Stimulated activated CD4-positive, alpha-beta T cell treated with anti-CD3 and anti-CD28 coated beads, Interleukin-15, amount 100 ng/mL, for 48 hours (primary cell): ENCODE data around the gene ENTPD8.

Source experiments
- DNase-seq, 2 donors: peaks; one replicate each; pipeline ENCODE4 v3.0.0-alpha.2; 2020; ENCODE audit warnings: low read depth in 2 of 2

The ENTPD8 gene, protein sequence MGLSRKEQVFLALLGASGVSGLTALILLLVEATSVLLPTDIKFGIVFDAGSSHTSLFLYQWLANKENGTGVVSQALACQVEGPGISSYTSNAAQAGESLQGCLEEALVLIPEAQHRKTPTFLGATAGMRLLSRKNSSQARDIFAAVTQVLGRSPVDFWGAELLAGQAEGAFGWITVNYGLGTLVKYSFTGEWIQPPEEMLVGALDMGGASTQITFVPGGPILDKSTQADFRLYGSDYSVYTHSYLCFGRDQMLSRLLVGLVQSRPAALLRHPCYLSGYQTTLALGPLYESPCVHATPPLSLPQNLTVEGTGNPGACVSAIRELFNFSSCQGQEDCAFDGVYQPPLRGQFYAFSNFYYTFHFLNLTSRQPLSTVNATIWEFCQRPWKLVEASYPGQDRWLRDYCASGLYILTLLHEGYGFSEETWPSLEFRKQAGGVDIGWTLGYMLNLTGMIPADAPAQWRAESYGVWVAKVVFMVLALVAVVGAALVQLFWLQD

GRCh38 chr9:137441289-137441934, at the start of gene ENTPD8:
TSS of gene ENTPD8 (minus strand) at chr9:137441357. CDS start at chr9:137438285, 3,072 bp downstream.
- no peak for DNase-seq

GRCh38 chr9:137490532-137491186, 49.5 kb upstream of the ENTPD8 start:
- DNase-seq: no peak

- DNase-seq: no peak
Measured at GRCh38 chr9:137488906-137489305, 47.7 kb upstream of the ENTPD8 start.

DNA sequence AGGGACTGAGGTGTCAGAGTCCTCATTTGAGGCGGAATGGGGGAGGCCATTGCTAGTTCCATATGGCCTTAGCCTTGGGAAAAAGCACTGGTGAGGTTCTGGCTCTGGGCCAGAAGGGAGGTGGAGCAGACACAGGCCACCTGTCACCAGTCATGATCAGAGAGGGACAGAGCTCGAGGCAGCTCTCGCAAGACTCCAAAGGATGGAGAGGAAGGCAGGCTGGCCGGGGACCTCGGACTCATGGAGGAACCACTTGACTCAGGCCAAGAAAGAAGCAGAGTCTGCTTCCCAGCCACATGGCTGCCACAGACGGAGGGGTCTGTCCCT, 47.1 kb upstream of the ENTPD8 start:
- DNase-seq: no peak

GRCh38 chr9:137487454-137488326, 46.5 kb upstream of the ENTPD8 start:
- DNase-seq: no peak

DNA sequence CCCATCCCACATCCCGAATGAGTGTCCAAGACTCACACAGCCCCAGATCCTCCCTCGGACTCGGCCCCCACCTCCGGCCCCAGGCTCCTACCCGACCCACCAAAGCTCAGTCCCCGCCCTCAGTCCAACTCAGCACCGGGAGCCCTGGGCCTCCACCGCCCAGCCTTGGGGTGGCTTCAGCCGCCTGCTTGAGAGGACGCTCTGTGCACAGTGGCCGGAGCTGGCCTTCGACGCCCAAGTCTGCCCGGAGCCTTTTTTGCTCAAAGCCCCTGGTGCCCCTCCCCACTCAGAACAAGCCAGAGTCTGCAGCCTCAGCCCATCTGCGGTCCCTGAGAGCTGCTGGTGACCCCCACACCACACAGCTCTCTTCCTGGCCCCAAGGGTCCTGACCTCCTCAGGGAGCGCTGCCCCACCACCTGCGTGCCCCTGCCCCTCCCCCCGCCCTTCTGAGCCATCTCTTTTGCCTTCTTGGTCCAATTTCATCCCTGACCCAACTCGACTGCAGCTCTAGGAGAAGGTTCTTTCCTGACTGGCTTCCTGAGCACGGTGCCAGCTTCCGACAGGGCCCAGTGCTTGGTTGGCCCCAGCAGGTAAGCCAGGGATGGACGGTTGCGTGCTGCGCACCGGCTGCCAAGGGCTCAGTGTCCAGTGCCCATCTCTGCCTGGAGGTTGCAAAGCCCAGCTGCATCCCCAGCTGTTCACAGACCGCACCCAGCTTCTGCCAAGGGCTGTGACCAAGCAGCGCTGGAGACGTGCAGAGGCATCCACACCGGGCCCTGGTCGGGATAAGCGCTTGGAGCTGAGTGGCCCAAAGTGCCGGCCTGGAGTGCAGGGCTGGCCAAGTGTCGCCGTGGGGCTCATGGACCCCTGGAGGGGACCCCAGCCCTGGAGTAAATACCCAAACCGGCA, 45.6 kb upstream of the ENTPD8 start:
- no peak for DNase-seq

- no peak for DNase-seq
Measured at GRCh38 chr9:137486141-137486490, 45.0 kb upstream of the ENTPD8 start.

- DNase-seq: no peak
Measured at GRCh38 chr9:137485343-137486140, 44.4 kb upstream of the ENTPD8 start.

- no peak for DNase-seq
Measured at GRCh38 chr9:137484551-137485315, 43.6 kb upstream of the ENTPD8 start.

DNA sequence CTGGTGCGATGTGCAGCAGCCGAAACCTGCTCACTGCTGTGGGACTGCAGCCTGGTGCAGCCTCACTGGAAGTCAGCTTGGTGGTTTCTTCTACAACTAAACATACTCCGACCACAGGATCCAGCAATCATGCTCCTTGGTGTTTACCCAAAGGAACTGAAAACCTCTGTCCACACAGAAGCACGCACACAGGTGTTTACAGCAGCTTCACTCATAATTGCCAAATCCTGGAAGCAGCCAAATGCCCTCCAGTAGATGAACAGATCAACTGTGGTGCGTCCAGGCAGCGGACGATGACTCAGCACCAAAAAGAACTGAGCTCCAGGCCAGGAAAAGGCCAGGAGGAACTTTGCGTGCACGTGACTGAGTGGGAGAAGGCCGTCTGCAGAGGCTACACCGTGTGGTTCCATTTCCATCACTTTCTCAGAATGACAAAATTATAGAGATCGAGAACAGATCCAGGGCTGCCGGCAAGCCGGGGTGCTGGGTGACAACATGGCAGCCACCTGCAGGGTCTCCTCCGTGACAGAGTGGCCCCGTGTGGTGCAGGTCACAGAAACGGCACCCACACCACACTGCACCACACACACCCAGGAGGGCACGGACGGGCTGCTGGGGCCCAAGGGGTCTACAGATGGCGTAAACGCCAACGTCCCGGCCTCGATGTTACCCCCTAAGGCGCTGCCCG, 41.1 kb upstream of the ENTPD8 start:
- no peak for DNase-seq

DNA sequence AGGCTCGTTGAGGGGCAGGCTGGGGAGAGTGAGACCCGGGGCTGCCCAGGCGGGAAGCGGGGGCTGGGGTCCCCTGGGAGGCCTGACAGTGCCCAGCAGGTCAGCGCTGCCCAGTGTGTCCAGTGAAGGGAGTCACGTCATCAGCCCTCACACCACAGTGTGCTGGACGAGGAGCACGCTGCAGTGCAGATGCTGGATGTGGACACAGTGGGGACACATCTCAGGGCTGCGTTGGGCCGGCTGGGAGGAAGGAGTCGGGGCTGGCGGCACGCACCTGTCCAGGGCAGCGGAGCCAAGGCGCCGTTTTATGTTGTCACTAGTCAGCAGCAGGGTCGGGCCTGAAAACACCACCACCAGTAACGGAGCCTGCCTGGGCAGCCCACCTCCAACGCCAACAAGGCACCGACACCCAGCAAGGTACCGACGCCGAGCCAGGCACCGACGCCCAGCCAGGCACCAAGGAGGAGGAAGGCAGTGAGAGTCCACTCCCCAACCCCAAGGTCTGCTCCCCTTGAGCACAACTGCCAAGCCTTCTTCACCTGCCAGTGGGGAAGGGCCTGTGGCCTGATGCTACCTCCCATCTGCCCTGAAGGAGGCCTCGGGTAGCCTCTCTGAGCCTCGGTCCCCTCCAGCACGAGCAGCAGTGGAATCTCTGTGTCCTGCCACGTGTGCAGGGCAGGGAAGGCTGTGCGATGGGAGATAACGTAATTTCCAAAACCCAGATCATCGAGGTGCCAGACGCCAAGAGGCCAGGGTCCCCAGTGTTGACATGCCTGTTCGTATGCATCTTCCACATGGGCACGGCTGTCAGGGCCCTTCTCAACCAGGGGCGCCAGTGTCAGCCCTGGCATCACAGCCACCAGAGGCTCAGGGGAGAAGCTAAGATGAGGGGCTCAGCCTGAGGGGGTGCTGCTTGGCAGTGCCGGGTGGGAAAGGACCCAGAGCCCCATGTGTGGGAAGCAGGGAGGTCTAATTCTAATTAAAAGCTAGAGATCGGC, 39.8 kb upstream of the ENTPD8 start:
- DNase-seq: no peak

DNA sequence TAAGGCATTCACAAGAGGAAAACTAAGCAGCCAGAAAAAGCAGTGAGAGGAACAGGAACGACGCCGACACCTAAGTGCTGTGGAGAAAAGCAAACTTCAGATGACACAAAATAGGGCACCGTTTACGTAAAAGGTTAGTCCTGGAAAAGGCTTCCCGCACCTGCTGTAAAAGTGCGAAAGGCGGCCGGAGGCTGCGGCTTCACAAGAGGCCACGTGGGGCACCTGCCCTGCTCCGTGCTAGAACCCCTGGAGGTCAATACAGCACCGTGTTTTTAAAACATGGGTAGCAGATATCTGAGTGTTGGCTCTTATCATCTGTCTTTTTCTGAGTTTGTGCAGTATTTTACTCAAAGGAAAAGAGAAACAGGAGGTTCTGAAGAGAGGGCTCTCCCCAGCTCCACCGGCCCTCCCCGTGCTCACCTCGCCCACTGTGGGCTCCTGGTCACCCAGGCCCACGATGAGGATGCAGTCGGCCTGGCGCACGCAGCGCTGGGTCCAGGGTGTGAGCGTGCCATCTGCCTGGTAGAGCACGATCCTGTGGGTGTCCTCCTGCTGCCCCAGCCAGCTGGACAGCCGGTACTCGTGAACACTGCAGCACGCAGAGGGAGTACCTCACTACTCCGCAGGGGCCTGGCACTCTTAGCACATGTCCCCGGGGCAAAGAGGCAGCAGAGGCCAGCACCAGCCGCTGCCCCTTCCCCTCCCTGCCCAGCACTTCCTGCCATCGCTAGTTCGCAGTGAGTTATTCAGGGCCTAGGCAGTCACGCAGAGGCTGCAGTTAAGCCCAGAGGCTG, 38.9 kb upstream of the ENTPD8 start:
- no peak for DNase-seq

DNA sequence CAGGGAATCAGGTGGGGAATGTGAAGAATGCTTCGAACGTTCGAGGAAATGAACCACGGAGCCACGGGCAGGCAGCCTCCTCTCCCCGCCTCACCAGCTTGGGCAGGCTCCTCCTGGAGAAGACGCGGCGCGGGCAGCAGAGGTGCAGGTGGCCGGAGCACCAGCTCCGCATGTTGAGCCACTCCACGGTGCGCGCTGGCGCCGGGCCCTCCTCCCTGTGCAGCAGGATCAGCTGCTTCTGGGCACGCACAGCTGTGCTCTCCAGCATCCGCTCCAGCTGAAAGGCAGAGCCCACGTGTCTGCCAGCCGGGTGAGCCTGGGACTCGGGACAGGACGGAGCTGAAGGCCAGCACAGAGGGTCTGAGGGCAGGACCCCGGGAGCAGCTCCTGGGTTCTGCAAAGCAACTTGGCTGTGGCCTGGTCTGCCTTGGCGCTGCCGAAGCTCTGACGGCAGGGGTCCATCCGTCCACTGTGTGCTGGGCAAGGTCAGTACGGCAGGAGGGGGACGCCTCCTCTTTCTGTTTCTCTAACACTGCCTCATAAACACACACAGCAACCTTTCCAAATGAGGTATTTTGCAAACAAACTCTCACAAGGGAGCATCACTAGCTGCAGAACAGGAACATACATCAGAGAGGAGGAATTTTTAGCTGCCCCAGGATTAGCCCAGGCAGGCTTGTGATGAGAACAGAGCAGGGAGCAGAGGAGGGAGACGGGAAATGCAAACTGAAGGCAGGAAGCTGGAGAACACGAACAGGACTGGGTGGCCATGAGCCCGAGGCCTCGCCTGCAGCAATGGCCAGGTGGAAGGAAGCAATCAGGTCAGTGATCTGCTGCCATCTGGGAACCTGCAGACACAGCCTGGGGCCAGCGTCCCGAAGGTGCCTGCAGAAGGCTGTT, 38.1 kb upstream of the ENTPD8 start:
- DNase-seq: no peak

GRCh38 chr9:137478613-137478961, 37.4 kb upstream of the ENTPD8 start:
- DNase-seq: no peak

DNA sequence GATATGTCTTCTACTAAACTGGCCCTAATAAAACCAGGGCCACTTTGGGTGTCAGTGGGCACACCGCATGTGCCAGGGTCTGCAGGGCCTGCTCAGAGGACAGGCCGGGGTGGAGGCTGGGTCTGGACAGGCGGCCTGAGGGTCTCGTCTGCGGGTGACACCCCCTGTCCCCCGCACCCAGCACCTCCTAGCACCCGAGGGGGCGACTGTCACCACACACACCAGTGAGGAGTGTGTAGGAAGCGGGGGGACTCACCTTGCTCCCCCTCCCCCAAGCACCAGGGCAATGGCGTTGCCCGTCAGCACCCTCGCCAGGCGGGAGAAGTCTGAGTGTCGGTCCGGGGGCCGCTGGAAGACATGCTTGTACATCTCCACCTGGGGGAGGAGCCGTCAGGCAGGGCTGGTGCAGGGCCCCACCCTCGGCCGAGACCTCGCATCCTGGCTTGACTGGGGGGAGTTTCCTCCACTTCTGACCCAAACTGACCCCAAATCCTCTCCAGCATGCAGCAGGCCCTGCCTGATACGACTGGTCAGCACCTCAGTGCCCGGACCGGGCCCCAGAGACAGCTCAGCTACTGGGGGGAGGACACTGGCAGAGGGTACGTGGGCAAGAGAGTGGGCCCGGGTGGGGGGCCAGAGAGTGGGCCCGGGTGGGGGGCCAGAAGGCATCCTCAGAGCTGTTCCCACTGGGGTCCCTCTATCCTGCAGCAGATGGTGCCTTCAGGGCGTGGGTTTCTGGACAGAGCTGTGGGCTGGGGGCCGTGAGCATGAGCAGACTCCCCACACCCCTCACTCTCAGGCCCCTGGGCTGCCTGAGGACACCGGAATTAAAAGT, 36.8 kb upstream of the ENTPD8 start:
- no peak for DNase-seq
